ENCODE measurements around the gene KDM8.
"Not testable (repeated sequence)": the region's sequence is repeated elsewhere in the genome, so short reads cannot be mapped to it uniquely, and the experiment has no call there.

The KDM8 gene

DNA sequence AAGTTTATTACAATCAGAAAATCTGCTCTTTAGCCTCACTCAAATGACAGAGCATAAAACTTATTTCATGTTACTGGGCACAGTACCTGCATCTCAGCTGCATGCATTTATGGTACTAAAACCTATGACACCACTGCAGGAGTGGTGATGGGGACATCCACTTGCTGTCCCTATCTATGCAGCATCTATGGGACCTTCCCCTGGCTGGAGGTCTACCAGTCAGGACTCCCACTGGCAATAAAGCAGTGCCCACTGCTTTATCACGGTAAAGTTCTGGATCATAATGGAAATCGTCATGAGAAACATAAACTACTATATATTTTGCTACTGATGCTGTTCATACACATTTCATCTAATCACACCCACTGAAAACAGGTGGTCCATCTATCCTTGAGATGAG is 39.1 kb downstream of the KDM8 start:
- H3K9ac ChIP-seq (ENCODE audit: low read depth, low read length) = no peak overlapping the region
- peaks cover 12% of the 10 kb centered on the region for H3K4me1 ChIP-seq (ENCODE audit: insufficient read depth, low read length)
- H3K36me3 ChIP-seq (ENCODE audit: insufficient read depth, low read length) = no peaks in the 10 kb centered on the region
- no peaks in the 10 kb centered on the region for H3K9me3 ChIP-seq (ENCODE audit: control insufficient read depth, insufficient read depth, low read length)

DNA sequence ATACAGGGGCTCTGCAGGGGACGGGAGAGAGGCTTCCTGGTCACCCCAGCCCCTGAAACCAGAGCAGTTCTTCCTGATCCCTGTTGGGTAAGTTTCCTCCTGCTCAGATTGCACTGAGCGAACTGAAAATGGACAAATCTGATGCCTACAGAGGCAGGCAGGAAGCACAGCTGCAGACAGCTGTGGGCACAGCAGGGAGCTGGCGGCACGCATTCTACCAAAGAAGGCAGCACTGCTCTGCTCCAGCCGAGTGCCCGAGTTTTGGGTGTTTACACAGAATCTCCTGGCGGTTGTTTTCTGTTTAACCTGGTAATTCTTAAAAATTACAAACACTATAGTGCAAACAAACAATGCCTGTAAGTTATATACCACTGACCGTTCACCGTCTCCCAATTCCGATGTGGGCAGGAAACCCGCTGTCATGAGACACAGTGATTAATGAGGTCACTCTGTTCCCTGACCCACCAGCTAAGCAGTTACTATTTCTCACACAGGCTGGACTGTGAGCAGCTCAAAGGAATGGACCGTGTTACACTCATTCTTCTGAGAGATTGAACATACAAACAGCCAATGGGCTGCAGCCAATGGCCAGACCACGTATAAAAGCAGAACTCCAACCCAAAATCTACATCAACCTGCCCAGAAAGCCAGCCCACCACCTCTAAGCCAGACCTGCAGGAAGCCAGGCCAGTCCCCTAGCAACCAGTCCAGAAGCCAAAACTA is 39.7 kb downstream of the KDM8 start:
- no peaks in the 10 kb centered on the region for H3K9me3 ChIP-seq (ENCODE audit: control insufficient read depth, insufficient read depth, low read length)
- no peaks in the 10 kb centered on the region for H3K36me3 ChIP-seq (ENCODE audit: insufficient read depth, low read length)
- H3K4me1 ChIP-seq (ENCODE audit: insufficient read depth, low read length) = peaks cover 8% of the 10 kb centered on the region; the same call in 1 of the 2 replicates
- no peak overlapping the region for H3K9ac ChIP-seq (ENCODE audit: low read depth, low read length)

DNA sequence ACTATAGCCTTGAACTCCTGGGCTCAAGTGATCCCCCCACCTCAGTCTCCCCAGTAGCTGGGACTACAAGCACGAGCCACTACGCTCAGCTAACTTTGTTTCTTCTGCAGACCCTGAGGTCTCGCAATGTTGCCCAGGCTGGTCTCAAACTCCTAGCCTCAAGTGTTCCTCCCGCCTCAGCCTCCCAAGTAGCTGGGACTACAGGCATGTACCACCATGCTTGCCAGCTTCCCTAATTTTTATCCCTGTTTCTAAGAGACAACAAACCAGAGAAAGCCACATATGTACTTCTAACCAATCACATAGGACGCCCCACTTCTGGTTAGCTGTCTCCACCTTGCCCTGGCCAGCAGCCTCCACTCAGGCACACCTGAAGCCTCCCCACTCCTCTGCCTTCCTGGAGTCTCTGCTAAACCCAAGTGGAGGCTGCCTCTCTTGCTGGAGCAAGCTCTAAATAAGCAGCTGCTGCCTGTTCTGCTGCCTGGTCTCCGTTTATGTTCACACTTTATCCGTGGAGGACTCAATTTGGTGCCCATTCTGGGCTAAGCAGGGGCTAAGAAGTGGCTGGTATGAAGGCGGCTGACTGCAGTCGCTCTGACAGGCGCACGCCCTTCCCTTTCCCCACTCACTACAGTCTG is 40.5 kb downstream of the KDM8 start:
- Histone ChIP-seq H3K36me3 (ENCODE audit: insufficient read depth, low read length) (no peaks in the 10 kb centered on the region), H3K4me1 (ENCODE audit: insufficient read depth, low read length) (0 out of 2 replicates have a peak, but pooled peaks cover 8% of the 10 kb centered on the region), H3K9ac (ENCODE audit: low read depth, low read length) (no peak overlapping the region)

DNA sequence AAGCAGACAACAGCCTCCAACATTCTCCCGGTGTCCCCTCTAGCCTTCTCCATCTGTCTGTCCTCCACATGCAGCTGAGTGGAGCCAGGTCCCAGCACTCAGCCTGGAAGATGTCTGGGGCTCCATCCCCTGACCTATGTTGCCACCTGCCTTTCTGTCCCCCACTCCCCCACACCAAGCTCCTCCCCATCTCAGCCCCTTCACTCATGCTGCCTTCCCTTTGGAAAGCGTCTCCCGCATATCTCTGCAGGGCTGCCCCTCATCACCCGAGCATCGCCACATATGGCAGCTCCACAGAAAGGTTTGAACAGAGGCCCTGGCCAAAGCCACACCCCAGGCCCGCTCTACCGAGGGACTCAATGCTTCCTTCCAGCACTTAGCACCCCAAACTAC is 41.0 kb downstream of the KDM8 start:
- H3K4me1 ChIP-seq (ENCODE audit: insufficient read depth, low read length) = 0 out of 2 replicates have a peak, but pooled peaks cover 8% of the 10 kb centered on the region
- no peak overlapping the region for H3K9ac ChIP-seq (ENCODE audit: low read depth, low read length)
- H3K9me3 ChIP-seq (ENCODE audit: control insufficient read depth, insufficient read depth, low read length) = no peaks in the 10 kb centered on the region

More for the DNA sequence above, 40.5 kb downstream of the KDM8 start:
- no peaks in the 10 kb centered on the region for H3K9me3 ChIP-seq (ENCODE audit: control insufficient read depth, insufficient read depth, low read length)

DNA sequence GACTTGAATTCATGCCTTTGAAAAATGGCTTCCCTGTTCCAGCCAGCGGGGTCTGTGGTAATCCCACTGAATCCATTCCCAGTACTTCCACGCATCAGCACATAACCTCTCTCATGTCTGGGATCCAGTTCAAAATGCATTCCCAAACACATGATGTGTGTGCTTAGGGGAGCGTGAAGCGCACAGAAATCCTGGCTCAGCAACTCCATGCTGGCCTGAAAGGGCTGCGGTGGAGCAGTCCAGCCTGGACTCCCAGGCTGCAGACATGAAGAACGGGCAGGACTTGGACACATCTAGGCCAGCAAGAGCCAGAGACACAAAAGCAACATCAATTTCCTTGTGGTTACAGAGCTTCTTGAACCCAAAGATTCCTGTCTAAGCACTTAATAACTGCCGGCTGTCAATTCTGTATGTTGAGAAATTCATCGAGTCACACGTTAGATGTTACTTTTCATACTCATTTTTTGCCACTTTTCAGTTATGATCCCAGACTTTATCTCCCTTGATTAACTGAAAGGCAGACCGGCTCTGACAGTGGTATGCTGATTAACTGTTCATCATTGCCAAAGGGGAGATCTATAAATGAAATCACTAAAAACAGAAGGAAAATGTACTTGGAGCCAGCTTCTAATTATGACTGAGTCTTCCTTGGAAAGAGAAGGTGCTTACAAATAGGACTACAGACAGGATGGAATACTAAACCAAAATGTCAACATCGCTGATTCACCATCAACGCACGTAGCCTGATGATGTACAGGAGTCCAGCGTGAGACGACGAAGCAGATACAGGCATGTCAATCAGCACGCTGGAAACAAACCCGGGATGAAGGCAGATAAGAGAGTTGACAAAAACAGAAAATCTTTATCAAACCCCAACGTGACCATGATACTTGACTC is 42.2 kb downstream of the KDM8 start:
- Histone ChIP-seq H3K9me3 (ENCODE audit: control insufficient read depth, insufficient read depth, low read length) (no peaks in the 10 kb centered on the region), H3K4me1 (ENCODE audit: insufficient read depth, low read length) (0 out of 2 replicates have a peak, but pooled peaks cover 8% of the 10 kb centered on the region), H3K9ac (ENCODE audit: low read depth, low read length) (no peak overlapping the region), H3K36me3 (ENCODE audit: insufficient read depth, low read length) (no peaks in the 10 kb centered on the region)

More for the DNA sequence above, 41.0 kb downstream of the KDM8 start:
- no peaks in the 10 kb centered on the region for H3K36me3 ChIP-seq (ENCODE audit: insufficient read depth, low read length)

GRCh38 chr16:27246439-27246838 is 43.1 kb downstream of the KDM8 start:
- Histone ChIP-seq H3K9me3 (ENCODE audit: control insufficient read depth, insufficient read depth, low read length) (no peaks in the 10 kb centered on the region), H3K9ac (ENCODE audit: low read depth, low read length) (no peak overlapping the region), H3K4me1 (ENCODE audit: insufficient read depth, low read length) (0 out of 2 replicates have a peak, but pooled peaks cover 8% of the 10 kb centered on the region), H3K36me3 (ENCODE audit: insufficient read depth, low read length) (no peaks in the 10 kb centered on the region)

- H3K9ac ChIP-seq (ENCODE audit: low read depth, low read length); H3K9me3 ChIP-seq (ENCODE audit: control insufficient read depth, insufficient read depth, low read length); H3K4me1 ChIP-seq (ENCODE audit: insufficient read depth, low read length); H3K36me3 ChIP-seq (ENCODE audit: insufficient read depth, low read length): not testable (repeated sequence)
These were observed 43.8 kb downstream of the KDM8 start for GRCh38 chr16:27247076-27247475.

DNA sequence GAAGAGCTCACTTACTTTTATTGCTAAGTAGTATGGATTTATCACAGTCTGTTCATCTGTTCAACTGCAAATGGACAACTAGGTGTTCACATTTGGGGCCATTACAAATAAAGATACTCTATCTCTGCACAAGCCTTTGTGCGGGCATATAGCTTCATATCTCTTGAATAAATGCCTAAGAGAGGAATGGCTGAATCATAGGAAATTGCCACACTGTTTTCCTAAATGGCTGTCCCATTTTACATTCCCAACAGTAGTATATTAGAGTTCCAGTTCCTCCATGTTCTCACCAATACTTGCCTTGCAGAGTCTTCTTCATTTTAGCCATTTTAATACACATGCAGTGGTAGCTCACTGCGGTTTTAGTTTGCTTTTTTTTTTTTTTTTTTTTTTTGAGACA is 44.7 kb downstream of the KDM8 start:
- no peak overlapping the region for H3K9ac ChIP-seq (ENCODE audit: low read depth, low read length)
- no peaks in the 10 kb centered on the region for H3K36me3 ChIP-seq (ENCODE audit: insufficient read depth, low read length)
- no peaks in the 10 kb centered on the region for H3K9me3 ChIP-seq (ENCODE audit: control insufficient read depth, insufficient read depth, low read length)
- 0 out of 2 replicates have a peak, but pooled peaks cover 3% of the 10 kb centered on the region for H3K4me1 ChIP-seq (ENCODE audit: insufficient read depth, low read length)

DNA sequence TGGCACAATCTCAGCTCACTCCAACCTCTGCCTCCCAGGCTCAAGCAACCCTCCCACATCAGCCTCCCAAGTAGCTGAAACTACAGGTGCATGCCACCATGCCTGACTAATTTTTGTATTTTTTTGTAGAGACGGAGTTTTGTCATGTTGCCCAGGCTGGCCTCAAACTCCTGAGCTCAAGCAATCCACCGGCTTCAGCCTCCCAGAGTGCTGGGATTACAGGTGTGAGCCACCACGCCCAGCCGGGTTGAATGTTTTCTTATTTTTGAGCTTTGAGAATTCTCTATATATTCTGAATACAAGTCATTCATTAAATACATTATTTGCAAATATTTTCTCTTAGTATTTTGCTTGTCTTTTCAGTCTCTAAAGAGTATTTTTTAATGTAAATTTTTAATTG is 45.6 kb downstream of the KDM8 start:
- not testable (repeated sequence) for H3K9ac ChIP-seq (ENCODE audit: low read depth, low read length); H3K36me3 ChIP-seq (ENCODE audit: insufficient read depth, low read length); H3K4me1 ChIP-seq (ENCODE audit: insufficient read depth, low read length); H3K9me3 ChIP-seq (ENCODE audit: control insufficient read depth, insufficient read depth, low read length)

- Histone ChIP-seq H3K9me3 (ENCODE audit: control insufficient read depth, insufficient read depth, low read length) (no peaks in the 10 kb centered on the region), H3K36me3 (ENCODE audit: insufficient read depth, low read length) (no peaks in the 10 kb centered on the region), H3K4me1 (ENCODE audit: insufficient read depth, low read length) (no peaks in the 10 kb centered on the region; the same call in 1 of the 2 replicates), H3K9ac (ENCODE audit: low read depth, low read length) (no peak overlapping the region)
These were observed 48.3 kb downstream of the KDM8 start for GRCh38 chr16:27251541-27252205.

DNA sequence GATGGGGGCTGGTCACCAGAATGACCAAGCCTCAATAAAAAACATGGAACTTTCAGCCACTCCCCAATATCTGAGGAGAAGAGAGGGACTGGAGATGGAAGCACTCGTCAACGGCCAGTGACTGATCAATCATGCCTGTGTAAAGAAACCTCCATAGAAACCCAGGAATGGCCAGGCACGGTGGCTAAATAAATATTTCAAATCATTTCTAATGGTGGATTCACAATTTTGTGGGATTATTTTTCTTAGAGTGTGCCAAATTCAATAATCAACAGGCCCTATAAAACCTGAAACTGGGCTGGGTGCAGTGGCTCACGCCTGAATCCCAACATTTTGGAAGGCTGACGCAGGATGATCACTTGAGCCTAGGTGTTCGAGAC is 48.9 kb downstream of the KDM8 start:
- H3K9me3 ChIP-seq (ENCODE audit: control insufficient read depth, insufficient read depth, low read length) = no peaks in the 10 kb centered on the region
- H3K36me3 ChIP-seq (ENCODE audit: insufficient read depth, low read length) = no peaks in the 10 kb centered on the region
- H3K4me1 ChIP-seq (ENCODE audit: insufficient read depth, low read length) = no peaks in the 10 kb centered on the region; the same call in 1 of the 2 replicates
- no peak overlapping the region for H3K9ac ChIP-seq (ENCODE audit: low read depth, low read length)

GRCh38 chr16:27253526-27253930 is 50.2 kb downstream of the KDM8 start:
- Histone ChIP-seq H3K9me3 (ENCODE audit: control insufficient read depth, insufficient read depth, low read length) (no peaks in the 10 kb centered on the region), H3K36me3 (ENCODE audit: insufficient read depth, low read length) (no peaks in the 10 kb centered on the region), H3K4me1 (ENCODE audit: insufficient read depth, low read length) (peaks cover 6% of the 10 kb centered on the region; the same call in 1 of the 2 replicates), H3K9ac (ENCODE audit: low read depth, low read length) (no peak overlapping the region)

DNA sequence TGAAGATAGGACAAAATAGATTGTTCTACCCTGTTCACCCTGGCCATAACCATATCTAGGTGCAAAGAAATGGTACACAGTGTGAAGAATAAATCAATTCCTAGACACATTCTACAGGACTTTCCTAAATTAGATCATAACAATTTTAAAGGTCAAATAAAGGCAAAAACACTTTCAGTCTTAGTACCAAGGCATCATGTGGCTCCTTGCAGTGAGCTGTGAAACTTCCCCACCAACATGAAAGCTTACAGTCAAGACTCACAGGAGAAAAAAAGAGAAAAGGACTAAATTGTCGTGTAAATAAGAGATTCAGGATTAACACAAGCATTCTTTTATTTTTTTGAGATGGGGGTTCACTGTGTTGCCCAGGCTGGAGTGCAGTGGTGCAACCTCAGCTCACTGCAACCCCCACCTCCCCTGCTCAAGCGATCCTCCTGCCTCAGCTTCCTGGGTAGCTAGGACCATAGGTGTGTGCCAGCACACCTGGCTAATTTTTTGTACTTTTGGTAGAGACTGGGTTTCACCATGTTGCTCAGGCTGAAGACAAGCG is 51.0 kb downstream of the KDM8 start:
- Histone ChIP-seq H3K9me3 (ENCODE audit: control insufficient read depth, insufficient read depth, low read length) (no peaks in the 10 kb centered on the region), H3K36me3 (ENCODE audit: insufficient read depth, low read length) (no peaks in the 10 kb centered on the region), H3K9ac (ENCODE audit: low read depth, low read length) (no peak overlapping the region), H3K4me1 (ENCODE audit: insufficient read depth, low read length) (peaks cover 7% of the 10 kb centered on the region)

DNA sequence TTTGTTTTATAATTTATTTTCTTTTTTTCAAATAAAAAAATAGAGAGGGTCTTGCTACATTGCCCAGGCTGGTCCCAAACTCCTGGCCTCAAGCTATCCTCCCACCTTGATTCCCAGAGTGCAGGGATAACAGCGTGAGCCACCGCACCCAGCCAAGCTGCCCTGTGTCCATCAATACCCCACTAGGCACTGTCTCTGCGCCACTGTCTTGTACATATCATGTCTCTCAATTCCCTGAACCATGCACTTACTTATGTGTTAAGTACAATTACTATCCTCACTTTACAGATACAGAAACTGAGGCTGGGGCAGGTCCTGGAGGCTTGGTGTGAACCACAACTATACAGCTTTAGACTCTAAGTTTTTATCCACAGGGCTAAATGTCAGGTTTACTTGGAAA is 53.5 kb downstream of the KDM8 start:
- peaks cover 12% of the 10 kb centered on the region for H3K4me1 ChIP-seq (ENCODE audit: insufficient read depth, low read length)
- no peak overlapping the region for H3K9ac ChIP-seq (ENCODE audit: low read depth, low read length)
- H3K36me3 ChIP-seq (ENCODE audit: insufficient read depth, low read length) = no peaks in the 10 kb centered on the region
- no peaks in the 10 kb centered on the region for H3K9me3 ChIP-seq (ENCODE audit: control insufficient read depth, insufficient read depth, low read length)
